ENCODE results near the gene AAMDC. TPM values are rescaled to one million over a fixed set of nuclear protein-coding genes. Genes with fewer than 3 reads are reported as not detected.

AAMDC gene
- total RNA-seq, 1 experiment from 2014 or later: 22.8 TPM

DNA sequence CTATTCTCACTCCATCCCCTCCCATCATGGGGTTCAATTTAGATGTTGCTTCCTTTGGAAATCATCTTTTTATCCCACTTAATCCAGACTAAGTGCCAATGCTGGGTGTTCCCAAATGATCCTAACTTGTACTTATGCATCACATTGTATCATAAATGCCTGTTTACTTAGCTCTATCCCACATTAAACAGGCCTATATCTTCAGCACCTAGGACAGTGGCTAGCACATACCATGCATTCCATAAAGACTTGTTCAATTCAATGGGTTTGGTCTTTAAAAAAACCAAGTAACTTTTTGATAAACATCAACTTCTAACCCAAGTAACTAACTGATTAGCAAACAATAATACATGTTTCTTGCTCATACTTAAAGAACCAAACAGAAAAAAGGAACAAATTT is 41.0 kb upstream of the AAMDC start:
- ChIA-PET POLR2A (no interaction called here), CTCF (interaction anchor here (2.2 kb wide), 1 partner anchor 9 kb away, joined by 11 read pairs; no protein-coding TSS in a partner anchor)
- ATAC-seq: no peak
- no peaks in the 10 kb centered on the region for H3K27me3 Mint-ChIP-seq (ENCODE audit: low read depth)
- TF ChIP-seq CBFB (CRISPR knock-in tag; IDR thresholded peaks at IDR 0.05; ENCODE audit: low read depth) (no peak), ETV6 (CRISPR knock-in tag; IDR thresholded peaks at IDR 0.05) (0 out of 2 replicates have a peak, but pooled peaks have one; percentile 43), TEAD1 (CRISPR knock-in tag; IDR thresholded peaks at IDR 0.05) (peak; percentile 93; the same call in 1 of the 2 replicates), FOXP4 (CRISPR knock-in tag; IDR thresholded peaks at IDR 0.05) (no peak), KAT7 (CRISPR knock-in tag; IDR thresholded peaks at IDR 0.05; ENCODE audit: borderline replicate concordance) (no peak), TEAD4 (CRISPR knock-in tag; IDR thresholded peaks at IDR 0.05) (peak; percentile 93; the same call in 1 of the 2 replicates)
- peaks cover 22% of the 10 kb centered on the region for H3K4me1 Mint-ChIP-seq
- H3K9me3 Mint-ChIP-seq: peaks cover 8% of the 10 kb centered on the region; the same call in 1 of the 2 replicates
- H3K27ac Mint-ChIP-seq: peak overlapping the region; percentile 54; the same call in 1 of the 2 replicates
- H3K4me3 Mint-ChIP-seq: no peak overlapping the region
- peaks cover 10% of the 10 kb centered on the region for H3K36me3 Mint-ChIP-seq
- no peak for DNase-seq (ENCODE audit: low spot score)

- no peak overlapping the region for H3K4me3 Mint-ChIP-seq
- CTCF ChIA-PET: no interaction called here
- TF ChIP-seq ZNF219 (CRISPR knock-in tag; IDR thresholded peaks at IDR 0.05; ENCODE audit: borderline replicate concordance): no peak
- no peak for TF ChIP-seq GTF2I (CRISPR knock-in tag; conservative IDR thresholded peaks at IDR 0.05)
- TF ChIP-seq JAZF1 (CRISPR knock-in tag; IDR thresholded peaks at IDR 0.05): no peak
- no peak for TF ChIP-seq ZNF281 (CRISPR knock-in tag; IDR thresholded peaks at IDR 0.05)
- no peak for TF ChIP-seq IRF2 (CRISPR knock-in tag; IDR thresholded peaks at IDR 0.05; ENCODE audit: borderline replicate concordance, low read depth)
- TF ChIP-seq ZNF317 (CRISPR knock-in tag; IDR thresholded peaks at IDR 0.05; ENCODE audit: borderline replicate concordance, low read depth): no peak
- TF ChIP-seq E2F1 (CRISPR knock-in tag; IDR thresholded peaks at IDR 0.05): no peak
- no peak for TF ChIP-seq MYBL2 (CRISPR knock-in tag; IDR thresholded peaks at IDR 0.05)
- no peak for TF ChIP-seq JUN (CRISPR knock-in tag; IDR thresholded peaks at IDR 0.05)
- TF ChIP-seq, protein P1, sequence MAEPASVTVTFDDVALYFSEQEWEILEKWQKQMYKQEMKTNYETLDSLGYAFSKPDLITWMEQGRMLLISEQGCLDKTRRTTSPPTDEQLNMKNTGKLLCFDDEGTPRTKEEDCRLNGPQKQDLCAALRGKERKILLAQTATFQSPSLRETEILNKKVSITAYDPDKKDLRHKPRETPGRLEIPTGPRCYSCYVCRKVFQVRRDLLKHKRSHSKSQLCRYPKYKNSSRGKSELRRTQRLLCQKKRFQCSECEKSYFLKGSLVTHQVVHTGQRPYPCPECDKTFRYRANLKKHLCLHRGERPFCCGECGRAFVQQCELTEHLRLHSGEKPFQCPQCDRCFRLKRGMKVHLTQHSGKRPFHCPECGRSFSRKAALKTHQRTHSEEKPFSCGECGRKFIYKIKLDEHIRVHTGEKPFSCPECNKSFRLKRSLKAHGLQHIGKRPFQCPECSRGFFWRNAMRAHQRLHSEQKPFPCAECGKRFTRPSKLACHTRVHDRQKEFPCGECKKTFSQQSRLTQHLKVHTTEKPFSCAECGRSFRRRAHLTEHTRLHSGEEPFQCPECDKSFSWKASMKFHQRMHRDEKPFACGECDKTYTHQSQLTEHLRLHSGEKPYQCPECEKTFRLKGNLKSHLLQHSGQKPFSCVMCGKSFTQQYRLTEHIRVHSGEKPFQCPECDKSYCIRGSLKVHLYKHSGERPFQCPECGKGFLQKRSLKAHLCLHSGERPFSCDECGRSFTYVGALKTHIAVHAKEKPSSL (CRISPR knock-in tag; conservative IDR thresholded peaks at IDR 0.05): no peak
- TF ChIP-seq, protein P2, sequence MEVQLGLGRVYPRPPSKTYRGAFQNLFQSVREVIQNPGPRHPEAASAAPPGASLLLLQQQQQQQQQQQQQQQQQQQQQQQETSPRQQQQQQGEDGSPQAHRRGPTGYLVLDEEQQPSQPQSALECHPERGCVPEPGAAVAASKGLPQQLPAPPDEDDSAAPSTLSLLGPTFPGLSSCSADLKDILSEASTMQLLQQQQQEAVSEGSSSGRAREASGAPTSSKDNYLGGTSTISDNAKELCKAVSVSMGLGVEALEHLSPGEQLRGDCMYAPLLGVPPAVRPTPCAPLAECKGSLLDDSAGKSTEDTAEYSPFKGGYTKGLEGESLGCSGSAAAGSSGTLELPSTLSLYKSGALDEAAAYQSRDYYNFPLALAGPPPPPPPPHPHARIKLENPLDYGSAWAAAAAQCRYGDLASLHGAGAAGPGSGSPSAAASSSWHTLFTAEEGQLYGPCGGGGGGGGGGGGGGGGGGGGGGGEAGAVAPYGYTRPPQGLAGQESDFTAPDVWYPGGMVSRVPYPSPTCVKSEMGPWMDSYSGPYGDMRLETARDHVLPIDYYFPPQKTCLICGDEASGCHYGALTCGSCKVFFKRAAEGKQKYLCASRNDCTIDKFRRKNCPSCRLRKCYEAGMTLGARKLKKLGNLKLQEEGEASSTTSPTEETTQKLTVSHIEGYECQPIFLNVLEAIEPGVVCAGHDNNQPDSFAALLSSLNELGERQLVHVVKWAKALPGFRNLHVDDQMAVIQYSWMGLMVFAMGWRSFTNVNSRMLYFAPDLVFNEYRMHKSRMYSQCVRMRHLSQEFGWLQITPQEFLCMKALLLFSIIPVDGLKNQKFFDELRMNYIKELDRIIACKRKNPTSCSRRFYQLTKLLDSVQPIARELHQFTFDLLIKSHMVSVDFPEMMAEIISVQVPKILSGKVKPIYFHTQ (CRISPR knock-in tag; IDR thresholded peaks at IDR 0.05): no peak
- no peak for TF ChIP-seq ZSCAN18 (CRISPR knock-in tag; IDR thresholded peaks at IDR 0.05)
Observed at GRCh38 chr11:77783025-77783424, 37.9 kb upstream of the AAMDC start.

More at GRCh38 chr11:77783025-77783424, 37.9 kb upstream of the AAMDC start:
- H3K9me3 Mint-ChIP-seq: peaks cover 8% of the 10 kb centered on the region; the same call in 1 of the 2 replicates
- no peak for ATAC-seq
- H3K27me3 Mint-ChIP-seq (ENCODE audit: low read depth): no peaks in the 10 kb centered on the region
- POLR2A ChIA-PET: no interaction called here
- DNase-seq (ENCODE audit: low spot score): no peak
- peaks cover 10% of the 10 kb centered on the region for H3K36me3 Mint-ChIP-seq
- H3K27ac Mint-ChIP-seq: no peak overlapping the region; the same call in 1 of the 2 replicates
- peaks cover 33% of the 10 kb centered on the region for H3K4me1 Mint-ChIP-seq

Data from WTC11 (cell line).